ENCODE data around the gene CFDP1. TPM values are rescaled to one million over a fixed set of nuclear protein-coding genes. Genes with fewer than 3 reads are reported as not detected.

CFDP1 gene
- total RNA-seq, 1 experiment from 2014 or later, result 97.6 TPM

- Histone ChIP-seq H3K4me3 (ENCODE audit: low read depth, low read length, poor library complexity, severe bottlenecking) (no peak overlapping the region), H3K9me3 (ENCODE audit: low read depth, low read length, poor library complexity, severe bottlenecking) (no peaks in the 10 kb centered on the region), H3K36me3 (ENCODE audit: insufficient read depth, low read length, poor library complexity, severe bottlenecking) (no peaks in the 10 kb centered on the region), H3K27me3 (replicated peaks; ENCODE audit: insufficient read depth, low read depth, low read length, poor library complexity) (no peaks in the 10 kb centered on the region), H3K4me1 (ENCODE audit: insufficient read depth, low read length, poor library complexity, severe bottlenecking) (peaks cover 30% of the 10 kb centered on the region), H3K27ac (ENCODE audit: low read depth, low read length, poor library complexity, severe bottlenecking) (no peak overlapping the region)
- no peak for TF ChIP-seq EZH2 (IDR thresholded peaks at IDR 0.05; ENCODE audit: borderline replicate concordance, low read depth, low read length, poor library complexity, severe bottlenecking)
- TF ChIP-seq, protein P1, sequence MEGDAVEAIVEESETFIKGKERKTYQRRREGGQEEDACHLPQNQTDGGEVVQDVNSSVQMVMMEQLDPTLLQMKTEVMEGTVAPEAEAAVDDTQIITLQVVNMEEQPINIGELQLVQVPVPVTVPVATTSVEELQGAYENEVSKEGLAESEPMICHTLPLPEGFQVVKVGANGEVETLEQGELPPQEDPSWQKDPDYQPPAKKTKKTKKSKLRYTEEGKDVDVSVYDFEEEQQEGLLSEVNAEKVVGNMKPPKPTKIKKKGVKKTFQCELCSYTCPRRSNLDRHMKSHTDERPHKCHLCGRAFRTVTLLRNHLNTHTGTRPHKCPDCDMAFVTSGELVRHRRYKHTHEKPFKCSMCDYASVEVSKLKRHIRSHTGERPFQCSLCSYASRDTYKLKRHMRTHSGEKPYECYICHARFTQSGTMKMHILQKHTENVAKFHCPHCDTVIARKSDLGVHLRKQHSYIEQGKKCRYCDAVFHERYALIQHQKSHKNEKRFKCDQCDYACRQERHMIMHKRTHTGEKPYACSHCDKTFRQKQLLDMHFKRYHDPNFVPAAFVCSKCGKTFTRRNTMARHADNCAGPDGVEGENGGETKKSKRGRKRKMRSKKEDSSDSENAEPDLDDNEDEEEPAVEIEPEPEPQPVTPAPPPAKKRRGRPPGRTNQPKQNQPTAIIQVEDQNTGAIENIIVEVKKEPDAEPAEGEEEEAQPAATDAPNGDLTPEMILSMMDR (conservative IDR thresholded peaks at IDR 0.05; ENCODE audit: low read depth, low read length), result no peak
- no peak for DNase-seq (ENCODE audit: low spot score)
- no TSS peak for BruUV-seq (replicated peaks)
- POLR2A ChIA-PET (ENCODE audit: low non-redundant PET), result no interaction called here
- CTCF ChIA-PET, result no interaction called here
- intact Hi-C loops (cut with micrococcal nuclease; ENCODE audit: unreplicated experiment), result no loop called here
These were observed 172.3 kb downstream of the CFDP1 start for GRCh38 chr16:75260851-75261589.

GRCh38 chr16:75258807-75259141, 174.5 kb downstream of the CFDP1 start:
- POLR2A ChIA-PET (ENCODE audit: low non-redundant PET), result no interaction called here
- peaks cover 31% of the 10 kb centered on the region for H3K4me1 ChIP-seq (ENCODE audit: insufficient read depth, low read length, poor library complexity, severe bottlenecking)
- no peak overlapping the region for H3K4me3 ChIP-seq (ENCODE audit: low read depth, low read length, poor library complexity, severe bottlenecking)
- no peaks in the 10 kb centered on the region for H3K36me3 ChIP-seq (ENCODE audit: insufficient read depth, low read length, poor library complexity, severe bottlenecking)
- TF ChIP-seq, protein P1 (conservative IDR thresholded peaks at IDR 0.05; ENCODE audit: low read depth, low read length), result no peak
- no peak for TF ChIP-seq EZH2 (IDR thresholded peaks at IDR 0.05; ENCODE audit: borderline replicate concordance, low read depth, low read length, poor library complexity, severe bottlenecking)
- intact Hi-C loops (cut with micrococcal nuclease; ENCODE audit: unreplicated experiment), result no loop called here
- no peaks in the 10 kb centered on the region for H3K27me3 ChIP-seq (replicated peaks; ENCODE audit: insufficient read depth, low read depth, low read length, poor library complexity)
- no peak overlapping the region for H3K27ac ChIP-seq (ENCODE audit: low read depth, low read length, poor library complexity, severe bottlenecking)
- BruUV-seq (replicated peaks), result no TSS peak
- H3K9me3 ChIP-seq (ENCODE audit: low read depth, low read length, poor library complexity, severe bottlenecking), result no peaks in the 10 kb centered on the region
- DNase-seq (ENCODE audit: low spot score), result no peak
- CTCF ChIA-PET, result no interaction called here

DNA sequence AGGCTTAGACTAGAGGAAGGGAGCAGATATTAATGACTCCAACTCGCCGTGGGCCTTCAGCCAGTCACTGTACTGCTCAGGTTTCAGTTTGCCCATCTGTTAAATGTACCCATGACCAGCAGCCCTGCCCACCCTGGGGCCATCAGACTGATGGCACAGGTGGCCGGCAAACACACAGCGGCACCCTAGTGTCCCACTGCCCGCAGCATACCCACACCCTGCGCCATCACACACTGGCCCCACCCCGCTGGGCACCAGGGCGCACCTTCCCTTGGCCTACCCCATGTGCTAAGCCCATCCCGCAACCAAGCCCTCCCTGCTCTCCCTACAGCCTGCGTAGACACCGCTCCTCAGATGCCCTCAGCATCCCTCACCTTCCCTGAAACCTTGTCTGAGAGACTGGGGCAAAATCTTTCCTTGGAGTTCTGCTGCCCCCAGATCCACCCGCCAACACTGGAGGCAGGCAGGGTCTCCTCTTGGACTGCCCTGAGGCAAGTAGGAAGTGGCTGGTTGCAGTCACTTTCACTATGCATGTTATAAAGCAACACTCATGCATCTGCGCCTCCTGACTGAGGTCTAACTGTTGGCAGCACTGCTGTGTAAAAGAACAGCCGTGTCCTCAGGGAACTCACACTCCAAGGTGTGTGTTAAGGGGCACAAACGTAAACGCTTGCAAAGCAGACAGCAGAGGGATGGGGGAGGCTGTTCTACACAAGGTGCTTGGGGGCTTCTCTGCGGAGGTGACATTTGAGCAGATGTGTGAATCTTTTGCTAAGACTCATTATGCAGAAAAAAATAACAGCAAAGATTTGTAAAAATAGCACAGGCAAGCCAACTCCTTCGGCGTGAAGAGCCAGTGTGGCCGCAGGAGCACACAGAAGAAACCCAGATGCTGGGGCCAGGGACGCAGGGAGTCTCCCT, 175.2 kb downstream of the CFDP1 start:
- ChIA-PET POLR2A (ENCODE audit: low non-redundant PET) (no interaction called here), CTCF (no interaction called here)
- no peaks in the 10 kb centered on the region for H3K27me3 ChIP-seq (replicated peaks; ENCODE audit: insufficient read depth, low read depth, low read length, poor library complexity)
- intact Hi-C loops (cut with micrococcal nuclease; ENCODE audit: unreplicated experiment), result no loop called here
- TF ChIP-seq, protein P1 (conservative IDR thresholded peaks at IDR 0.05; ENCODE audit: low read depth, low read length), result no peak
- no peak for TF ChIP-seq EZH2 (IDR thresholded peaks at IDR 0.05; ENCODE audit: borderline replicate concordance, low read depth, low read length, poor library complexity, severe bottlenecking)
- H3K4me1 ChIP-seq (ENCODE audit: insufficient read depth, low read length, poor library complexity, severe bottlenecking), result peaks cover 37% of the 10 kb centered on the region
- peak overlapping the region; percentile 32 for H3K27ac ChIP-seq (ENCODE audit: low read depth, low read length, poor library complexity, severe bottlenecking)
- no TSS peak for BruUV-seq (replicated peaks)
- H3K9me3 ChIP-seq (ENCODE audit: low read depth, low read length, poor library complexity, severe bottlenecking), result no peaks in the 10 kb centered on the region
- no peak for DNase-seq (ENCODE audit: low spot score)
- no peaks in the 10 kb centered on the region for H3K36me3 ChIP-seq (ENCODE audit: insufficient read depth, low read length, poor library complexity, severe bottlenecking)
- H3K4me3 ChIP-seq (ENCODE audit: low read depth, low read length, poor library complexity, severe bottlenecking), result no peak overlapping the region
